Endothelial cell of umbilical vein (primary cell): ENCODE data around the gene CELF2. TPM values are rescaled to one million over a fixed set of nuclear protein-coding genes. Genes with fewer than 3 reads are reported as not detected.

ENCODE experiments used
- BruUV-seq: library from RNA; stranded (reverse); fragments of 400-500 nt; replicated peaks from 2 replicates; lab custom pipeline; 2021; lab: Mats Ljungman, UMichigan
- CTCF ChIA-PET: fragments of 300-600, 350-600 bp; sonication (Branson Sonifier 250); formaldehyde crosslinking; loops from one replicate; lab custom pipeline; 2021; ENCODE audit warnings: antibody characterized with exemption, inconsistent platforms; lab: Charles Lee
- POLR2A ChIA-PET: fragments of 300-600, 350-600 bp; sonication (Branson Sonifier 250); formaldehyde crosslinking; loops from one replicate; lab custom pipeline; 2021; ENCODE audit warnings: antibody characterized with exemption, inconsistent platforms; lab: Charles Lee
- DNase-seq: peaks from one replicate; pipeline ENCODE4 v3.0.0-alpha.2; 2011; ENCODE audit warnings: low read depth, low spot score
- FAIRE-seq: peaks from 2 replicates; lab custom pipeline; 2011; peaks lifted over from hg19 to GRCh38; lab: Jason Lieb, UNC
- H2AFZ ChIP-seq: 2 replicates; pipeline ENCODE4 v1.6.0; 2012; ENCODE audit warnings: low read depth, low read length, control low read depth, inconsistent platforms
- H3K27ac ChIP-seq: 2 replicates; pipeline ENCODE4 v1.5.1; 2011; ENCODE audit warnings: low read depth, mild to moderate bottlenecking, control low read depth, low read length, moderate library complexity; ENCODE audit not compliant: insufficient read depth
- H3K27me3 ChIP-seq, 2 experiments: 2 replicates each; pipeline versions ENCODE4 v1.6.0 to v1.6.1; 2011; ENCODE audit warnings: low read length in 2 of 2, mixed read lengths in 1 of 2; ENCODE audit not compliant: control insufficient read depth in 2 of 2, insufficient read depth in 2 of 2
- H3K36me3 ChIP-seq, 2 experiments: 2 replicates in 1 of 2; 3 replicates in 1 of 2; pipeline ENCODE4 v1.5.1; 2011; ENCODE audit warnings: low read length in 2 of 2, mild to moderate bottlenecking in 1 of 2, moderate library complexity in 1 of 2; ENCODE audit not compliant: control insufficient read depth in 2 of 2, insufficient read depth in 2 of 2; ENCODE audit errors: extremely low read depth in 1 of 2
- H3K4me1 ChIP-seq: 3 replicates; pipeline ENCODE4 v1.5.1; 2011; ENCODE audit warnings: mild to moderate bottlenecking, low read length; ENCODE audit not compliant: control insufficient read depth, insufficient read depth; ENCODE audit errors: extremely low read depth
- H3K4me2 ChIP-seq: 2 replicates; pipeline ENCODE4 v1.6.1; 2011; ENCODE audit warnings: low read length, control low read depth, mixed read lengths; ENCODE audit not compliant: insufficient read depth
- H3K4me3 ChIP-seq, 3 experiments: fragments of 200-600 bp in 1 of 3; sonication (generic), shearing (Covaris generic) in 1 of 3; replicated peaks in 1 of 3; 2 replicates each; pipeline ENCODE4 v1.5.1; 2011 to 2016; ENCODE audit warnings: control low read depth in 3 of 3, low read length in 3 of 3, mild to moderate bottlenecking in 2 of 3, inconsistent platforms in 1 of 3, low read depth in 1 of 3, moderate library complexity in 1 of 3; ENCODE audit not compliant: insufficient read depth in 1 of 3
- H3K79me2 ChIP-seq: 2 replicates; pipeline ENCODE4 v1.6.0; 2012; ENCODE audit warnings: low read length, inconsistent platforms; ENCODE audit not compliant: control insufficient read depth, insufficient read depth
- H3K9ac ChIP-seq: replicated peaks from 2 replicates; pipeline ENCODE3; 2011; ENCODE audit warnings: low read length, control low read depth; ENCODE audit not compliant: insufficient read depth; ENCODE audit errors: extremely low read depth
- H3K9me1 ChIP-seq: replicated peaks from 3 replicates; pipeline ENCODE4 v1.6.0; 2011; ENCODE audit warnings: mild to moderate bottlenecking, low read length; ENCODE audit not compliant: control insufficient read depth, insufficient read depth; ENCODE audit errors: extremely low read depth
- H3K9me3 ChIP-seq: replicated peaks from 2 replicates; pipeline ENCODE4 v1.5.1; 2012; ENCODE audit warnings: low read length, inconsistent platforms; ENCODE audit not compliant: control insufficient read depth, insufficient read depth
- H4K20me1 ChIP-seq: replicated peaks from 2 replicates; pipeline ENCODE3; 2011; ENCODE audit warnings: mild to moderate bottlenecking, low read length; ENCODE audit not compliant: control insufficient read depth, insufficient read depth; ENCODE audit errors: extremely low read depth
- EZH2 ChIP-seq: IDR thresholded peaks from 2 replicates; pipeline ENCODE4 v1.6.1; 2012; ENCODE audit warnings: borderline replicate concordance, low read depth, mild to moderate bottlenecking, moderate library complexity, low read length, inconsistent platforms; ENCODE audit not compliant: severe bottlenecking
- FOS ChIP-seq: IDR thresholded peaks from 2 replicates; pipeline ENCODE4 v1.6.1; 2011; ENCODE audit warnings: mild to moderate bottlenecking, low read length, moderate library complexity, borderline replicate concordance; ENCODE audit not compliant: insufficient read depth
- GATA2 ChIP-seq: IDR thresholded peaks from 2 replicates; pipeline ENCODE4 v1.7.0; 2011; ENCODE audit warnings: low read depth, mild to moderate bottlenecking, moderate library complexity, mixed read lengths, low read length; ENCODE audit not compliant: insufficient read length, insufficient read depth
- JUN ChIP-seq: IDR thresholded peaks from 2 replicates; pipeline ENCODE4 v1.6.1; 2011; ENCODE audit warnings: borderline replicate concordance, low read depth; ENCODE audit not compliant: insufficient read length, insufficient read depth
- MYC ChIP-seq: IDR thresholded peaks from one replicate; pipeline ENCODE4 v1.6.1; 2011; ENCODE audit warnings: mild to moderate bottlenecking, low read depth, low read length
- POLR2A ChIP-seq: IDR thresholded peaks from 2 replicates; pipeline ENCODE4 v1.6.1; 2012; ENCODE audit warnings: low read depth, mild to moderate bottlenecking, control low read depth, low read length
- POLR2AphosphoS5 ChIP-seq: IDR thresholded peaks from 2 replicates; pipeline ENCODE4 v1.6.1; 2012; ENCODE audit warnings: low read depth, mild to moderate bottlenecking, control low read depth, low read length, moderate library complexity; ENCODE audit not compliant: insufficient read depth
- dilution Hi-C: fragments of 300-500 bp; cut with MboI; formaldehyde crosslinking; loops from one replicate; pipeline ENCODE4 v1.15.0; 2019; ENCODE audit warnings: low sequenced_read_pairs; ENCODE audit not compliant: extremely low pct_ligation_motif_present
- intact Hi-C: fragments of 100-400 bp; cut with micrococcal nuclease; formaldehyde crosslinking; loops from one replicate; pipeline ENCODE4 v1.10.0; 2022
- polyA plus RNA-seq, 4 experiments: library from polyadenylated mRNA; depleted of rRNA in 3 of 4; stranded (reverse) in 3 of 4; unstranded in 1 of 4; fragments of >200 nt; gene quantifications; 2 replicates each; pipeline versions ENCODE4 v1.2.1 to v1.2.3, GENCODE V29; 2011 to 2012; ENCODE audit warnings: missing spikeins in 1 of 4
- total RNA-seq: library from RNA; stranded (reverse); gene quantifications from 2 replicates; pipeline ENCODE4 v1.2.3, GENCODE V29; 2021
- TF ChIP-seq, protein P1 (sequence below): IDR thresholded peaks from 2 replicates; pipeline ENCODE4 v1.6.1; 2011; ENCODE audit not compliant: insufficient read depth, insufficient read length
- TF ChIP-seq, protein P2 (sequence below), 2 donors: IDR thresholded peaks; 1 replicate in 1 of 2; 2 replicates in 1 of 2; pipeline ENCODE4 v1.5.1; 2011; ENCODE audit warnings: low read length in 2 of 2, mild to moderate bottlenecking in 2 of 2, moderate library complexity in 2 of 2, control low read depth in 1 of 2, inconsistent platforms in 1 of 2, low read depth in 1 of 2; ENCODE audit not compliant: insufficient read depth in 1 of 2; ENCODE audit errors: extremely low read depth in 1 of 2

CELF2 gene
- total and polyA plus RNA-seq, 2 donors (not counting 3 experiments of a cell fraction or from before 2014, with no cell fraction given) = 21.6 to 42.6 TPM

DNA sequence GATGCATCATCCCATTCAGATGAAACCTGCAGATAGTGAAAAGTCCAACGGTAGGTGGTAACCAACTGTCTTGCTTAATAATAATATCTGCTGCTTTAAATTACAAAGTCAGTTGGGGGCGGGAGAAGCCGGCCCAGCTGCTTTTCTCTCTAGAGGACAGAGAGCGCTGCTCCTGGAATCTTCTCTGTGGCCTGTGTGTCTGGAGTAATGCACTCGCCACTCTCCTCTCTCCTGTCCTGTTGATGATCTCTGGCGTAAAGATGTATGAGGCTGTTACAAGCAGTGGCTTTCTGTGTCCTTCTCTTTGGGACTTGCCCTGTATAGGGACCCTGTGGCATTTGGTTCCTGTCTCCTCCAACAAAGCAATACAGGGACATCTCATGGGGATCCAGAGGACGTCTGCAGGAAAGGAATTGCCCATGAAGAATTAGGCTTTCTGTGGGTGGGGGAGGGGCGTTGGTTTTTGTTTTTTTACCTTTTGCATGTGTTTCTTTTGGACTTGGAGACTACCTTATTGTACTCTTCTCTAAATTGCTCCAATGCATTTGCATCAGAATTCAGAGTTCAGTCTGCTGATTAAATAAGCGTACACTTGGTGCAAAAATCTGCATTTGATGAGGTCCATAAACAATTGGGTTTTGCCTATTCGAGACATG, 231.6 kb downstream of the CELF2 start:
- FAIRE-seq (no peak), DNase-seq (no peak)
- Histone ChIP-seq H3K4me1 (no peaks in the 10 kb centered on the region), H3K27ac (no peak overlapping the region), H2AFZ (no peak overlapping the region), H3K4me3 (no peak overlapping the region), H3K9me1 (no peaks in the 10 kb centered on the region), H4K20me1 (no peaks in the 10 kb centered on the region), H3K27me3 (no peaks in the 10 kb centered on the region), H3K9ac (no peak overlapping the region), H3K4me2 (no peak overlapping the region), H3K9me3 (no peaks in the 10 kb centered on the region), H3K36me3 (no peaks in the 10 kb centered on the region), H3K79me2 (no peaks in the 10 kb centered on the region)
- TF ChIP-seq, protein P1, sequence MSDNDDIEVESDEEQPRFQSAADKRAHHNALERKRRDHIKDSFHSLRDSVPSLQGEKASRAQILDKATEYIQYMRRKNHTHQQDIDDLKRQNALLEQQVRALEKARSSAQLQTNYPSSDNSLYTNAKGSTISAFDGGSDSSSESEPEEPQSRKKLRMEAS = no peak
- TF ChIP-seq POLR2A (no peak), MYC (no peak), POLR2AphosphoS5 (no peak), JUN (no peak), FOS (no peak)
- BruUV-seq = no TSS peak
- intact Hi-C loops = no loop called here
- CTCF ChIA-PET = no interaction called here
- dilution Hi-C loops = no loop called here
- POLR2A ChIA-PET = no interaction called here

DNA sequence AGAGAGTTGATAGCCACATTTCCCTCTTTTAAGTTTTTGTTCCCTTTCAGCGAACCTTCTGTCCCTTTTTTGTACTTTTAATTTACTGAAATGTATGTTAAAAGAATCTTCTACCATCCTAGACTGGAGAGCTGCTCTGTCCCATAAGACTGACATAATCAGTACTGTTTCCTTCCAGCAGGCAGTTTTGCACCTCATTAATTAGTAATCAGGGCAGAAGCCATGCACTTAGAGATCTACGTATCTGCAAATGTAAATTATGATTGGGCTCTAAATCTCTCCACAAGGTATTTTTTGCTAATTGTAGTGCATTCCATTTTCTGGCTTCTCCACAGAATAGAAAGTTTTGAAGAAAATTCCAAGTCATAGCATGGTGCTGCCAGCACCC, 232.1 kb downstream of the CELF2 start:
- BruUV-seq = no TSS peak
- Histone ChIP-seq H3K9me1 (no peaks in the 10 kb centered on the region), H3K36me3 (no peaks in the 10 kb centered on the region), H3K27ac (no peak overlapping the region), H3K4me3 (no peak overlapping the region), H3K9me3 (no peaks in the 10 kb centered on the region), H3K9ac (no peak overlapping the region), H3K27me3 (no peaks in the 10 kb centered on the region), H3K4me1 (no peaks in the 10 kb centered on the region), H2AFZ (no peak overlapping the region), H4K20me1 (no peaks in the 10 kb centered on the region), H3K79me2 (no peaks in the 10 kb centered on the region), H3K4me2 (no peak overlapping the region)
- ChIA-PET POLR2A (no interaction called here), CTCF (no interaction called here)
- dilution Hi-C loops = no loop called here
- FAIRE-seq (no peak), DNase-seq (no peak)
- intact Hi-C loops = no loop called here
- TF ChIP-seq POLR2A (no peak), GATA2 (no peak), EZH2 (no peak), JUN (no peak), FOS (no peak), POLR2AphosphoS5 (no peak), MYC (no peak)
- TF ChIP-seq, protein P2, sequence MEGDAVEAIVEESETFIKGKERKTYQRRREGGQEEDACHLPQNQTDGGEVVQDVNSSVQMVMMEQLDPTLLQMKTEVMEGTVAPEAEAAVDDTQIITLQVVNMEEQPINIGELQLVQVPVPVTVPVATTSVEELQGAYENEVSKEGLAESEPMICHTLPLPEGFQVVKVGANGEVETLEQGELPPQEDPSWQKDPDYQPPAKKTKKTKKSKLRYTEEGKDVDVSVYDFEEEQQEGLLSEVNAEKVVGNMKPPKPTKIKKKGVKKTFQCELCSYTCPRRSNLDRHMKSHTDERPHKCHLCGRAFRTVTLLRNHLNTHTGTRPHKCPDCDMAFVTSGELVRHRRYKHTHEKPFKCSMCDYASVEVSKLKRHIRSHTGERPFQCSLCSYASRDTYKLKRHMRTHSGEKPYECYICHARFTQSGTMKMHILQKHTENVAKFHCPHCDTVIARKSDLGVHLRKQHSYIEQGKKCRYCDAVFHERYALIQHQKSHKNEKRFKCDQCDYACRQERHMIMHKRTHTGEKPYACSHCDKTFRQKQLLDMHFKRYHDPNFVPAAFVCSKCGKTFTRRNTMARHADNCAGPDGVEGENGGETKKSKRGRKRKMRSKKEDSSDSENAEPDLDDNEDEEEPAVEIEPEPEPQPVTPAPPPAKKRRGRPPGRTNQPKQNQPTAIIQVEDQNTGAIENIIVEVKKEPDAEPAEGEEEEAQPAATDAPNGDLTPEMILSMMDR (IDR thresholded peaks at IDR 0.05; ENCODE audit: extremely low read depth in 1 of 2, insufficient read depth in 1 of 2, low read depth in 1 of 2, low read length in 2 of 2) = no peak
- TF ChIP-seq, protein P1 = no peak
